ENCODE measurements around the gene FBN2. TPM values are rescaled to one million over a fixed set of nuclear protein-coding genes. Genes with fewer than 3 reads are reported as not detected.
"Not testable (repeated sequence)": the region's sequence is repeated elsewhere in the genome, so short reads cannot be mapped to it uniquely, and the experiment has no call there.

Gene FBN2
- total RNA-seq, 4 donors from 2014 or later, result 0.04 to 0.39 (median 0.15) TPM; not detected in 1

DNA sequence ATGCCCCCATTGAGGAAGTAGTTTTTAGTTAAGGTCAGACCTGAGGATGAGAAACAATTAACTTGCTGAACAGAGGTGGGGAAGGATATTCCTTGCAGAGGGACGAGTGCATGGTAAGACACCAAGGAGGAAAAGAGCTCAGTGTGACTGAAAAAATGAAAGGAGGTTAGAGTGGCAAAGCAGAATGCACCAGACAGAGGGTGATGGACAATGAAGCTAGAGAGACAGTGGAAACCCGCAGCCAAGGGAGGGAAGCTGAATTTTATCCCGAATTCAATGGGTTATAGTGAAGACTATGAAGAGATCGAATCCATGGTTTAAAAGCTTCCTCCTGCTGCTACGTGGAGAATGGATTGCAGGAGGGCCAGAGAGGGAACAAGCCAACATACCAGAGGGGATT, 206.8 kb downstream of the FBN2 start:
- DNase-seq (ENCODE audit: low spot score in 2 of 2), result no peak
- H3K4me3 ChIP-seq (ENCODE audit: low read depth, poor library complexity, severe bottlenecking), result no peak overlapping the region
- intact Hi-C loops (cut with DNase I; ENCODE audit: low total_unique reads), result no loop called here
- no peak for TF ChIP-seq POLR2A (IDR thresholded peaks at IDR 0.05)
- TF ChIP-seq, protein P1, sequence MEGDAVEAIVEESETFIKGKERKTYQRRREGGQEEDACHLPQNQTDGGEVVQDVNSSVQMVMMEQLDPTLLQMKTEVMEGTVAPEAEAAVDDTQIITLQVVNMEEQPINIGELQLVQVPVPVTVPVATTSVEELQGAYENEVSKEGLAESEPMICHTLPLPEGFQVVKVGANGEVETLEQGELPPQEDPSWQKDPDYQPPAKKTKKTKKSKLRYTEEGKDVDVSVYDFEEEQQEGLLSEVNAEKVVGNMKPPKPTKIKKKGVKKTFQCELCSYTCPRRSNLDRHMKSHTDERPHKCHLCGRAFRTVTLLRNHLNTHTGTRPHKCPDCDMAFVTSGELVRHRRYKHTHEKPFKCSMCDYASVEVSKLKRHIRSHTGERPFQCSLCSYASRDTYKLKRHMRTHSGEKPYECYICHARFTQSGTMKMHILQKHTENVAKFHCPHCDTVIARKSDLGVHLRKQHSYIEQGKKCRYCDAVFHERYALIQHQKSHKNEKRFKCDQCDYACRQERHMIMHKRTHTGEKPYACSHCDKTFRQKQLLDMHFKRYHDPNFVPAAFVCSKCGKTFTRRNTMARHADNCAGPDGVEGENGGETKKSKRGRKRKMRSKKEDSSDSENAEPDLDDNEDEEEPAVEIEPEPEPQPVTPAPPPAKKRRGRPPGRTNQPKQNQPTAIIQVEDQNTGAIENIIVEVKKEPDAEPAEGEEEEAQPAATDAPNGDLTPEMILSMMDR (IDR thresholded peaks at IDR 0.05), result no peak
- WGBS, 2 donors, result 86 to 92% methylated on average over 5 of the region's 5 CpGs

DNA sequence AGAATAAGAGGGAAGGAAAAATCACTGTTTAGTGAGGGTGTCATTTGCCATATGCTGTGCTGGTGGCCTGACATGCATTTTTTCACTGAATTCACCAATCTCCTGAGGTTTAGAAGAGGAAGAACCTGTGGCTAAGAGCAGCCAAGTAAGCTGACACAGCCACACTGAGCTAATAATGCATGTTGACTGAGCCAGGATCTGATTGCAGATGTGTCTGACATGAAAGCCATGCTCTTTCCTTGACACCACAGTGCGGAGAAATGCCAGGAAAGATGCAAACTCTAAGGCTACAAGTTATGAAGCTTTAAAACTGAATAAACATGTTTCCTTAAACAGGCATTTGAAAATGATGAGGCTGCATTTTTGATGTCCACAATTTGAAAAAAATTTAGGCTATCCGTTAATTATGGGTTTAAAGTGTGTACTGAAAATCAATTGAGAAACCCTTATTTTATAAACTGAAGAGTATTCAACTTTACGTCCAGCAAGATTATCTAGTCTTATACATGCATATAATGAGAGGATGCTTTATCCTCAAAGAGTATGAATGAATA, 208.6 kb downstream of the FBN2 start:
- TF ChIP-seq, protein P1 (IDR thresholded peaks at IDR 0.05), result no peak
- no peak for TF ChIP-seq POLR2A (IDR thresholded peaks at IDR 0.05)
- no peak for DNase-seq (ENCODE audit: low spot score in 2 of 2)
- WGBS, 2 donors, result 75 to 78% methylated on average over 3 of the region's 3 CpGs
- no peak overlapping the region for H3K4me3 ChIP-seq (ENCODE audit: low read depth, poor library complexity, severe bottlenecking)
- intact Hi-C loops (cut with DNase I; ENCODE audit: low total_unique reads), result no loop called here

DNA sequence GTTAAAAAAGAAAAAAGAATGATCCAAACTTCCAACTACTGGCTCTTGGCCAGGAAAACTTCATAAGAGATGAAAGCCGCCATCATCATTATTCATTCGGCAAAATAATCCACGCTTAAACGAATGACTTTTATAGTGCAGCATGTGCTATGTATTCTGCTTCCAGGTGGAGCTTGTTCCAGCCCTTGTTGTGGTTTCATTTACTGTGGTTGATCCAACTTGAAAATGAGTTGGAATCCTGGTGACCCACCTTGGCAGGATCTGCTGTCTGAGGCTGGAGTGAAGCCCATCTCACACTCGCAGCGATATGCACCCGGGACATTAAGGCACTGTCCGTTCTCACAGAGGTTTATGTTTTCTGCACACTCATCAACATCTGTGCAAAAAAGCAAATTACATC, 209.6 kb downstream of the FBN2 start:
- TF ChIP-seq, protein P1 (IDR thresholded peaks at IDR 0.05), result no peak
- no peak for TF ChIP-seq POLR2A (IDR thresholded peaks at IDR 0.05)
- DNase-seq (ENCODE audit: low spot score in 2 of 2), result no peak
- intact Hi-C loops (cut with DNase I; ENCODE audit: low total_unique reads), result no loop called here
- no peak overlapping the region for H3K4me3 ChIP-seq (ENCODE audit: low read depth, poor library complexity, severe bottlenecking)
- 25 to 34% methylated on average over 8 of the region's 8 CpGs for WGBS, 2 donors

DNA sequence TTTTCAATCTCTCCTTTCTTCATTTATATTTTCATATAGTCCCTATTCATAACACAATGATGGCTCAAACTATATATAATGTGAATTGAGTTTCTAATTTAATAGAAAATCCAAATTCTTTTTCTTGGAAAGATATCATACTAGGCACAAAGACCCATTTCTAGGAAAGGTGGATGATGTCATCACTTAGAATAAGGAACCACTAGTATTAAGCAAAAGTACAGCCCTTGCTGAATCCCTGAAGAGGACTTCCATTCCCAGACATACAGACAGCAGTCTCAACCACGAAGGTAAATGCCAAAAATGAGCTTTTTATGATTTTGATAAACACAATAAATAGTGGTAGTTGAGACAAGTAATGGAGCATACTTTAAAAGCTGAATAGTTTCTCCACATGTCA, 210.0 kb downstream of the FBN2 start:
- intact Hi-C loops (cut with DNase I; ENCODE audit: low total_unique reads), result no loop called here
- no peak for DNase-seq (ENCODE audit: low spot score in 2 of 2)
- 28 to 29% methylated on average over 1 of the region's 1 CpG for WGBS, 2 donors
- no peak overlapping the region for H3K4me3 ChIP-seq (ENCODE audit: low read depth, poor library complexity, severe bottlenecking)
- TF ChIP-seq, protein P1 (IDR thresholded peaks at IDR 0.05), result no peak
- TF ChIP-seq POLR2A (IDR thresholded peaks at IDR 0.05), result no peak

DNA sequence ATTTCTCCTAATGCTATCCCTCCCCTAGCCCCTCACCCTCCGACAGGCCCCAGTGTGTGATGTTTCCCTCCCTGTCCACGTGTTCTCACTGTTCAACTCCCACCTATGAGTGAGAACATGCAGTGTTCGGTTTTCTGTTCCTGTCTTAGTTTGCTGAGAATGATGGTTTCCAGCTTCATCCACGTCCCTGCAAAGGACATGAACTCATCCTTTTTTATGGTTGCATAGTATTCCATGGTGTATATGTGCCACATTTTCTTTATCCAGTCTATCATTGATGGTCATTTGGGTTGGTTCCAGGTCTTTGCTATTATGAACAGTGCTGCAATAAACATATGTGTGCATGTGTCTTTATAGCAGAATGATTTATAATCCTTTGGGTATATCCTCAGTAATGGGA, 216.6 kb downstream of the FBN2 start:
- WGBS, 2 donors, result 86 to 94% methylated on average over 4 of the region's 4 CpGs
- DNase-seq (ENCODE audit: low spot score in 2 of 2); H3K4me3 ChIP-seq (ENCODE audit: low read depth, poor library complexity, severe bottlenecking); intact Hi-C loops (cut with DNase I; ENCODE audit: low total_unique reads): not testable (repeated sequence)

DNA sequence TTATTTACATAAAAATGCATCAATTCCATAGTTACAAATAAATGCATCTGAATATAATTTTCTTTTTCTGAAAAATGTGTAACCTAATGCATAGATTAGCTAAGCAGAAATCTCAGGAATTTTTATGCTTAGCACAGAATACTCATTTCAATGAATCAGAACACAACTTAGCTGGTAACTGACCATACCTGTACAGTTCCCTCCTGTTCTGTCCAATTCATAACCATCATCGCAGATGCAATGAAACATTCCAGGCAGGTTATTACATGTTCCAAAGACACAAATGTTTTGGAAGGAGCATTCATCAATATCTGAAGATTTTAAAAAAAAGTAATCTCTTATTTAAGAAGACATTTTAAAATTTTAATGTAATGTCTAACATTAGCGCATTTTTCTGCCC, 219.4 kb downstream of the FBN2 start:
- intact Hi-C loops (cut with DNase I; ENCODE audit: low total_unique reads), result no loop called here
- DNase-seq (ENCODE audit: low spot score in 2 of 2), result no peak
- H3K4me3 ChIP-seq (ENCODE audit: low read depth, poor library complexity, severe bottlenecking), result no peak overlapping the region
- 73 to 76% methylated on average over 2 of the region's 2 CpGs for WGBS, 2 donors
- TF ChIP-seq, protein P1 (IDR thresholded peaks at IDR 0.05), result no peak
- TF ChIP-seq POLR2A (IDR thresholded peaks at IDR 0.05), result no peak

Data from lower leg skin (tissue), 4 donors.